Peyer's patch (tissue), 4 donors: ENCODE results near the gene ZGLP1.

Source experiments
- CTCF ChIP-seq, 6 experiments: fragments of 450-650 bp in 4 of 6; fragments of 200-600 bp in 2 of 6; sonication (generic) in 1 of 6; IDR thresholded peaks; one replicate each; pipeline ENCODE4 v1.5.1; 2017 to 2019; ENCODE audit warnings: antibody characterized with exemption in 6 of 6, mild to moderate bottlenecking in 3 of 6, moderate library complexity in 1 of 6
- POLR2A ChIP-seq, 2 donors: fragments of 450-650 bp; IDR thresholded peaks; one replicate each; pipeline ENCODE4 v1.5.1; 2017; ENCODE audit warnings: antibody characterized with exemption in 2 of 2, mild to moderate bottlenecking in 2 of 2, moderate library complexity in 2 of 2

GRCh38 chr19:10260141-10260584, 49.5 kb downstream of the ZGLP1 start:
- TF ChIP-seq POLR2A (IDR thresholded peaks at IDR 0.05) (no peak), CTCF (IDR thresholded peaks at IDR 0.05) (no peak)
